CD4-positive, CD25-positive, alpha-beta regulatory T cell (primary cell): Measurements from ENCODE around the gene FAM217B. TPM values are rescaled to one million over a fixed set of nuclear protein-coding genes. Genes with fewer than 3 reads are reported as not detected.

Experiments used
- ATAC-seq, 2 donors: fragments of 150-1000 bp; cut with Tn5 transposase; one replicate each; pipeline ENCODE4 v1.10.0; 2021; ENCODE audit warnings: low read depth in 2 of 2, moderate number of reproducible peaks in 2 of 2, moderate library complexity in 1 of 2
- DNase-seq, 3 donors: peaks; one replicate each; pipeline versions ENCODE4 v3.0.0 to v3.0.0-alpha.2; 2012 to 2022; ENCODE audit warnings: mixed read lengths in 1 of 3
- H3K27ac ChIP-seq: one replicate; pipeline ENCODE4 v1.7.0; 2013; ENCODE audit warnings: mild to moderate bottlenecking, low read length; ENCODE audit not compliant: insufficient read depth, poor library complexity, severe bottlenecking
- H3K27me3 ChIP-seq: one replicate; pipeline ENCODE4 v1.7.0; 2013; ENCODE audit warnings: low read length; ENCODE audit not compliant: control insufficient read depth, insufficient read depth
- H3K36me3 ChIP-seq: one replicate; pipeline ENCODE4 v1.7.0; 2013; ENCODE audit warnings: mild to moderate bottlenecking, low read length, moderate library complexity; ENCODE audit not compliant: control insufficient read depth, insufficient read depth
- H3K4me1 ChIP-seq: 2 replicates; pipeline ENCODE4 v1.7.0; 2013; ENCODE audit warnings: mild to moderate bottlenecking, low read length; ENCODE audit not compliant: insufficient read depth, control insufficient read depth, poor library complexity, severe bottlenecking
- H3K4me3 ChIP-seq: one replicate; pipeline ENCODE4 v1.7.0; 2013; ENCODE audit warnings: low read depth, mild to moderate bottlenecking, low read length, moderate library complexity
- H3K9me3 ChIP-seq, 2 experiments: 1 replicate in 1 of 2; 2 replicates in 1 of 2; pipeline ENCODE4 v1.7.0; 2013; ENCODE audit warnings: low read length in 2 of 2, mild to moderate bottlenecking in 1 of 2, moderate library complexity in 1 of 2; ENCODE audit not compliant: control insufficient read depth in 2 of 2
- H3K27ac Mint-ChIP-seq, 3 donors: one replicate each; pipeline ENCODE4 v1.8.0; 2020 to 2022; ENCODE audit warnings: mild to moderate bottlenecking in 3 of 3, mixed read lengths in 3 of 3, moderate library complexity in 2 of 3
- H3K27me3 Mint-ChIP-seq: one replicate; pipeline ENCODE4 v1.8.0; 2022; ENCODE audit warnings: mild to moderate bottlenecking, mixed read lengths
- H3K36me3 Mint-ChIP-seq: one replicate; pipeline ENCODE4 v1.8.0; 2020; ENCODE audit warnings: mixed read lengths
- H3K4me1 Mint-ChIP-seq, 4 donors: one replicate each; pipeline ENCODE4 v1.8.0; 2020 to 2022; ENCODE audit warnings: mixed read lengths in 4 of 4, mild to moderate bottlenecking in 1 of 4
- H3K4me3 Mint-ChIP-seq, 4 donors: one replicate each; pipeline ENCODE4 v1.8.0; 2020 to 2022; ENCODE audit warnings: mild to moderate bottlenecking in 4 of 4, mixed read lengths in 4 of 4, moderate library complexity in 3 of 4
- H3K9me3 Mint-ChIP-seq, 7 donors: one replicate each; pipeline ENCODE4 v1.8.0; 2020 to 2022; ENCODE audit warnings: mixed read lengths in 7 of 7, mild to moderate bottlenecking in 3 of 7, moderate library complexity in 2 of 7
- polyA plus RNA-seq, 4 donors: library from polyadenylated mRNA; unstranded; fragments of 300-500 nt; fragmentation: Illumina TruSeq; gene quantifications; one replicate each; pipeline ENCODE4 v1.2.3, GENCODE V29; 2021
- total RNA-seq: library from RNA; stranded (reverse); gene quantifications from one replicate; pipeline ENCODE4 v1.2.3, GENCODE V29; 2022

FAM217B gene
- total and polyA plus RNA-seq, 5 donors from 2014 or later = 15.8 to 30.1 (median 23.6) TPM

- Histone ChIP-seq H3K27ac (no peak overlapping the region), H3K9me3 (no peaks in the 10 kb centered on the region), H3K36me3 (peaks cover 2% of the 10 kb centered on the region), H3K4me3 (no peak overlapping the region), H3K27me3 (no peaks in the 10 kb centered on the region), H3K4me1 (no peaks in the 10 kb centered on the region)
- Mint-ChIP-seq H3K4me3 (no peak overlapping the region), H3K36me3 (peaks cover 21% of the 10 kb centered on the region), H3K27me3 (no peaks in the 10 kb centered on the region), H3K4me1 (no peaks in the 10 kb centered on the region), H3K9me3 (no peaks in the 10 kb centered on the region), H3K27ac (no peak overlapping the region)
- ATAC-seq (no peak), DNase-seq (no peak)
These were observed 18.4 kb downstream of the FAM217B start for GRCh38 chr20:59958626-59959025.

- Histone ChIP-seq H3K36me3 (peaks cover 2% of the 10 kb centered on the region), H3K9me3 (no peaks in the 10 kb centered on the region), H3K27ac (no peak overlapping the region), H3K27me3 (no peaks in the 10 kb centered on the region), H3K4me1 (no peaks in the 10 kb centered on the region), H3K4me3 (no peak overlapping the region)
- DNase-seq (no peak), ATAC-seq (no peak)
- Mint-ChIP-seq H3K9me3 (no peaks in the 10 kb centered on the region), H3K27ac (no peak overlapping the region), H3K27me3 (no peaks in the 10 kb centered on the region), H3K4me3 (no peak overlapping the region), H3K36me3 (peaks cover 21% of the 10 kb centered on the region), H3K4me1 (no peaks in the 10 kb centered on the region)
These were observed 21.2 kb downstream of the FAM217B start for GRCh38 chr20:59961423-59961822.

GRCh38 chr20:59962155-59962554 is 22.0 kb downstream of the FAM217B start:
- H3K4me1 ChIP-seq = no peaks in the 10 kb centered on the region
- no peak overlapping the region for H3K27ac Mint-ChIP-seq
- no peak overlapping the region for H3K4me3 Mint-ChIP-seq
- DNase-seq (no peak), ATAC-seq (no peak)
- no peak overlapping the region for H3K27ac ChIP-seq
- no peaks in the 10 kb centered on the region for H3K9me3 ChIP-seq
- H3K36me3 ChIP-seq = peaks cover 2% of the 10 kb centered on the region
- H3K36me3 Mint-ChIP-seq = peaks cover 21% of the 10 kb centered on the region
- H3K27me3 ChIP-seq = no peaks in the 10 kb centered on the region
- no peaks in the 10 kb centered on the region for H3K4me1 Mint-ChIP-seq
- no peaks in the 10 kb centered on the region for H3K9me3 Mint-ChIP-seq
- no peaks in the 10 kb centered on the region for H3K27me3 Mint-ChIP-seq
- H3K4me3 ChIP-seq = no peak overlapping the region

GRCh38 chr20:59966428-59966827 is 26.2 kb downstream of the FAM217B start:
- H3K27me3 ChIP-seq = no peaks in the 10 kb centered on the region
- Mint-ChIP-seq H3K36me3 (peaks cover 2% of the 10 kb centered on the region), H3K9me3 (no peaks in the 10 kb centered on the region), H3K27me3 (no peaks in the 10 kb centered on the region), H3K4me1 (no peaks in the 10 kb centered on the region), H3K27ac (no peak overlapping the region), H3K4me3 (no peak overlapping the region)
- DNase-seq (no peak), ATAC-seq (no peak)
- no peaks in the 10 kb centered on the region for H3K4me1 ChIP-seq
- no peaks in the 10 kb centered on the region for H3K9me3 ChIP-seq
- no peak overlapping the region for H3K4me3 ChIP-seq
- peaks cover 2% of the 10 kb centered on the region for H3K36me3 ChIP-seq
- no peak overlapping the region for H3K27ac ChIP-seq

- Histone ChIP-seq H3K36me3 (no peaks in the 10 kb centered on the region), H3K27ac (no peak overlapping the region), H3K27me3 (no peaks in the 10 kb centered on the region), H3K4me3 (no peak overlapping the region), H3K4me1 (no peaks in the 10 kb centered on the region), H3K9me3 (no peaks in the 10 kb centered on the region)
- DNase-seq (no peak), ATAC-seq (no peak)
- no peaks in the 10 kb centered on the region for H3K27me3 Mint-ChIP-seq
- no peak overlapping the region for H3K4me3 Mint-ChIP-seq
- H3K27ac Mint-ChIP-seq = no peak overlapping the region
- no peaks in the 10 kb centered on the region for H3K4me1 Mint-ChIP-seq
- peaks cover 0 to 5% (median 0%) of the 10 kb centered on the region in 7 donors for H3K9me3 Mint-ChIP-seq
- peaks cover 14% of the 10 kb centered on the region for H3K36me3 Mint-ChIP-seq
These were observed 31.2 kb downstream of the FAM217B start for GRCh38 chr20:59971428-59971827.

GRCh38 chr20:59972037-59972801 is 32.0 kb downstream of the FAM217B start:
- Histone ChIP-seq H3K27ac (no peak overlapping the region), H3K9me3 (no peaks in the 10 kb centered on the region), H3K27me3 (no peaks in the 10 kb centered on the region), H3K4me1 (no peaks in the 10 kb centered on the region), H3K36me3 (no peaks in the 10 kb centered on the region), H3K4me3 (no peak overlapping the region)
- H3K27ac Mint-ChIP-seq = no peak overlapping the region
- H3K36me3 Mint-ChIP-seq = peaks cover 14% of the 10 kb centered on the region
- no peak for ATAC-seq
- no peaks in the 10 kb centered on the region for H3K4me1 Mint-ChIP-seq
- no peak for DNase-seq
- H3K27me3 Mint-ChIP-seq = no peaks in the 10 kb centered on the region
- H3K9me3 Mint-ChIP-seq = peaks cover 0 to 5% (median 0%) of the 10 kb centered on the region in 7 donors
- no peak overlapping the region for H3K4me3 Mint-ChIP-seq

- no peak overlapping the region for H3K4me3 ChIP-seq
- H3K27me3 ChIP-seq = no peaks in the 10 kb centered on the region
- Mint-ChIP-seq H3K27me3 (no peaks in the 10 kb centered on the region), H3K27ac (no peak overlapping the region), H3K4me1 (no peaks in the 10 kb centered on the region), H3K9me3 (peaks cover 0 to 5% (median 1%) of the 10 kb centered on the region in 7 donors), H3K36me3 (peaks cover 20% of the 10 kb centered on the region), H3K4me3 (no peak overlapping the region)
- no peak overlapping the region for H3K27ac ChIP-seq
- H3K36me3 ChIP-seq = no peaks in the 10 kb centered on the region
- no peaks in the 10 kb centered on the region for H3K9me3 ChIP-seq
- ATAC-seq = no peak
- H3K4me1 ChIP-seq = no peaks in the 10 kb centered on the region
- no peak for DNase-seq
These were observed 36.1 kb downstream of the FAM217B start for GRCh38 chr20:59976156-59976782.

- H3K27ac Mint-ChIP-seq = no peak overlapping the region
These were observed 36.9 kb downstream of the FAM217B start for GRCh38 chr20:59977086-59977485.

More at GRCh38 chr20:59977086-59977485, 36.9 kb downstream of the FAM217B start:
- Mint-ChIP-seq H3K4me1 (no peaks in the 10 kb centered on the region), H3K27me3 (no peaks in the 10 kb centered on the region), H3K4me3 (no peak overlapping the region), H3K9me3 (peaks cover 0 to 5% (median 1%) of the 10 kb centered on the region in 7 donors), H3K36me3 (peaks cover 16% of the 10 kb centered on the region)
- Histone ChIP-seq H3K27ac (no peak overlapping the region), H3K4me1 (no peaks in the 10 kb centered on the region), H3K27me3 (no peaks in the 10 kb centered on the region), H3K36me3 (no peaks in the 10 kb centered on the region), H3K4me3 (no peak overlapping the region), H3K9me3 (no peaks in the 10 kb centered on the region)
- ATAC-seq (no peak), DNase-seq (no peak)
